ENCODE data around the gene GPR39. TPM values are rescaled to one million over a fixed set of nuclear protein-coding genes. Genes with fewer than 3 reads are reported as not detected.

GPR39 gene
- total and polyA plus RNA-seq, 2 donors (not counting 1 experiment from before 2014, with no cell fraction given) = not detected

- peaks cover 0 to 8% (median 0%) of the 10 kb centered on the region in 3 donors for H3K9me3 ChIP-seq (ENCODE audit: control extremely low read depth in 1 of 3, control insufficient read depth in 2 of 3, insufficient read depth in 1 of 3, low read length in 2 of 3)
- no peaks in the 10 kb centered on the region for H4K20me1 ChIP-seq (ENCODE audit: control insufficient read depth, insufficient read depth, low read length, poor library complexity, severe bottlenecking)
- no peaks in the 10 kb centered on the region for H3K4me1 Mint-ChIP-seq
- DNase-seq = no peak
- H3K27ac ChIP-seq (ENCODE audit: low read length in 2 of 2) = no peak overlapping the region
- H3K9ac ChIP-seq (ENCODE audit: low read length) = no peak overlapping the region
- no peaks in the 10 kb centered on the region for H3K36me3 ChIP-seq (replicated peaks in 1 of 2; ENCODE audit: control extremely low read depth in 1 of 2, control insufficient read depth in 1 of 2, extremely low read depth in 1 of 2, insufficient read depth in 2 of 2, low read length in 1 of 2)
- no peak overlapping the region for H3K4me3 Mint-ChIP-seq
- H3K4me3 ChIP-seq (ENCODE audit: control extremely low read depth in 1 of 5, extremely low read depth in 1 of 5, insufficient read depth in 1 of 5, low read depth in 2 of 5, low read length in 4 of 5) = no peak overlapping the region
- TF ChIP-seq EZH2 (IDR thresholded peaks at IDR 0.05; ENCODE audit: borderline replicate concordance, insufficient read depth, low read depth, low read length, poor library complexity, severe bottlenecking) (no peak), CTCF (IDR thresholded peaks at IDR 0.05) (no peak)
- ChIA-PET CTCF (interaction anchor here (0.7 kb wide), 1 partner anchor 8 kb away, joined by 3 read pairs; no protein-coding TSS in a partner anchor), POLR2A (no interaction called here)
- H3K27me3 Mint-ChIP-seq = no peaks in the 10 kb centered on the region
- H3K79me2 ChIP-seq (ENCODE audit: control insufficient read depth, insufficient read depth, low read length) = no peaks in the 10 kb centered on the region
- no peaks in the 10 kb centered on the region for H3K4me1 ChIP-seq (ENCODE audit: control insufficient read depth in 2 of 2, insufficient read depth in 2 of 2, low read length in 2 of 2)
- no peak overlapping the region for H3K4me2 ChIP-seq (replicated peaks; ENCODE audit: low read depth, low read length, poor library complexity, severe bottlenecking)
- H2AFZ ChIP-seq (ENCODE audit: insufficient read depth, low read depth, low read length, poor library complexity, severe bottlenecking) = no peak overlapping the region
- no peaks in the 10 kb centered on the region for H3K27me3 ChIP-seq (replicated peaks in 1 of 4; ENCODE audit: control extremely low read depth in 1 of 4, control insufficient read depth in 3 of 4, insufficient read depth in 4 of 4, low read length in 3 of 4)
- no peak for ATAC-seq (ENCODE audit: low read depth)
- intact Hi-C loops (cut with micrococcal nuclease) = no loop called here
- H3K27ac Mint-ChIP-seq = no peak overlapping the region
- H3K9me3 Mint-ChIP-seq (ENCODE audit: insufficient read depth) = peaks cover 6% of the 10 kb centered on the region
- WGBS (ENCODE audit: insufficient coverage) = 95% methylated on average over 2 of the region's 2 CpGs
Observed at GRCh38 chr2:132475615-132476014, 59.0 kb downstream of the GPR39 start.

DNA sequence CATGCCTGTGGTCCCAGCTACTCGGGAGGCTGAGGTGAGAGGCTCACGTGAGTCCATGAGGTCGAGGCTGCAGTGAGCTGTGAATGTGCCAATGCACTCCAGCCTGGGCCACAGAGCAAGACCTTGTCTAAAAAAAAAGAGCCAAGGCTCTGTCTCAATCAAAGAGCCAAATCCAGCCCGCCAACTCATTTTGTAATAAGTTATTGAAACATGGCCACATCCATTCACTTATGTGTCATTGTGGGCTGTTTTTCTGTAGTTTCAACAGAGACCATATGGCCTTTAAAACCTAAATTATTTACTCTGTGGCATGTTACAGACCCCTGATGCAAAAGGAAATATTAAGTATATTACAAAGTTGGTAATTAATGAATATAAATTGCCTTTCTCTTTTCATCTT is 60.8 kb downstream of the GPR39 start:
- ChIA-PET POLR2A (no interaction called here), CTCF (no interaction called here)
- Mint-ChIP-seq H3K27ac (no peak overlapping the region), H3K4me3 (no peak overlapping the region), H3K4me1 (no peaks in the 10 kb centered on the region), H3K27me3 (no peaks in the 10 kb centered on the region), H3K9me3 (ENCODE audit: insufficient read depth) (peaks cover 6% of the 10 kb centered on the region)
- 79% methylated on average over 3 of the region's 4 CpGs for WGBS (ENCODE audit: insufficient coverage)
- ATAC-seq (ENCODE audit: low read depth) (no peak), DNase-seq (no peak)
- Histone ChIP-seq H3K4me3 (ENCODE audit: control extremely low read depth in 1 of 5, extremely low read depth in 1 of 5, insufficient read depth in 1 of 5, low read depth in 2 of 5, low read length in 4 of 5) (no peak overlapping the region), H2AFZ (ENCODE audit: insufficient read depth, low read depth, low read length, poor library complexity, severe bottlenecking) (no peak overlapping the region), H3K4me2 (replicated peaks; ENCODE audit: low read depth, low read length, poor library complexity, severe bottlenecking) (no peak overlapping the region), H3K27me3 (replicated peaks in 1 of 4; ENCODE audit: control extremely low read depth in 1 of 4, control insufficient read depth in 3 of 4, insufficient read depth in 4 of 4, low read length in 3 of 4) (no peaks in the 10 kb centered on the region), H3K36me3 (replicated peaks in 1 of 2; ENCODE audit: control extremely low read depth in 1 of 2, control insufficient read depth in 1 of 2, extremely low read depth in 1 of 2, insufficient read depth in 2 of 2, low read length in 1 of 2) (no peaks in the 10 kb centered on the region), H3K4me1 (ENCODE audit: control insufficient read depth in 2 of 2, insufficient read depth in 2 of 2, low read length in 2 of 2) (no peaks in the 10 kb centered on the region), H3K79me2 (ENCODE audit: control insufficient read depth, insufficient read depth, low read length) (no peaks in the 10 kb centered on the region), H3K9me3 (ENCODE audit: control extremely low read depth in 1 of 3, control insufficient read depth in 2 of 3, insufficient read depth in 1 of 3, low read length in 2 of 3) (peaks cover 0 to 4% (median 0%) of the 10 kb centered on the region in 3 donors), H3K27ac (ENCODE audit: low read length in 2 of 2) (no peak overlapping the region), H4K20me1 (ENCODE audit: control insufficient read depth, insufficient read depth, low read length, poor library complexity, severe bottlenecking) (no peaks in the 10 kb centered on the region), H3K9ac (ENCODE audit: low read length) (no peak overlapping the region)
- TF ChIP-seq CTCF (IDR thresholded peaks at IDR 0.05) (no peak), EZH2 (IDR thresholded peaks at IDR 0.05; ENCODE audit: borderline replicate concordance, insufficient read depth, low read depth, low read length, poor library complexity, severe bottlenecking) (no peak)
- intact Hi-C loops (cut with micrococcal nuclease) = no loop called here

Data from B cell (primary cell).